ENCODE results near the gene TEX29.

TEX29 gene

DNA sequence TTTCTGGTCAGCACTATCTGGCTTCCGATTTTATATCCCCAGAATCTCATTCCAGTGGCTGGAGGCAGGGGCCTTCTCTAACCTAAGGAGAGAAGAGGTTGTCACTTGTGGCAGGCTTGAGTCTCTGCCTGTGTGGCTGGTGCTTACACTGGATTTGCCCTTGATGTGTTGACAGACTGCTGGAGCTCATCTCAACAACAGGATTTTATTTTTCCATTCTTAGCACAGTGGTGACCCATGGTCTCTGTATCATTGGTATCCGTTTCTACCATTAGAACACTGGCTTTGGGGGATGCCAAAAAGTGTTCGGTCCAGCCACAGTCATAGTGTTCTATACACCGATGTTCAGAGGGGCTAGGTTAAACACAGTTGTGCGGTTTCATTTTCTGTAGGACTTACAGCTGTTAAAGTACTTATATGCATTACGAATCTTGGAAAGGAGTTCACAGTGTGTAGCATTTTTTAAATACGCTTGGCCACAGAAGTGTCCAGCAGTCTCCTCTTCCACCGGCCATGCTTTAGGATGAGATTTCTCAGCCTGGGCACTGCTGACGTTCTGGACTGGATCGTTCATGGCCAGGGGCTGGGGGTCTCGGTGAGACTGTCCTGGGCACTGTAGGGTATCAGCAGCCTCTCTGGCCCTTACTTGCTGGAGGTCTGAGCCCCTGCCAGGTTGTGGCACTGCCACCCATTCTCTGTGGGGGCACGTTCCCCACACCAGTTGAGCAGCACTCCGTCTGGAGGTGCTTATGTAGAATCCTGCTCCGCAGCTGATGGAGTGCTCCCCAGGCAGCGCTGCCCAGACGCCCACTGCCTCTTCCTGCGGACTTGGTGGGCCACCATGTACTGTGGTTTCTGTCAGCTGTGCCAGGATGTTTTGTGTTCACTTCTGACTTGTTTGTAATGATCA lies 41.4 kb upstream of the TEX29 start (continued):
- TF ChIP-seq KLF7 (tag by site-specific recombination; IDR thresholded peaks at IDR 0.05; ENCODE audit: borderline replicate concordance) (no peak), ZBTB1 (tag by site-specific recombination; IDR thresholded peaks at IDR 0.05) (no peak), SCRT1 (tag by site-specific recombination; IDR thresholded peaks at IDR 0.05; ENCODE audit: borderline replicate concordance) (no peak)

DNA sequence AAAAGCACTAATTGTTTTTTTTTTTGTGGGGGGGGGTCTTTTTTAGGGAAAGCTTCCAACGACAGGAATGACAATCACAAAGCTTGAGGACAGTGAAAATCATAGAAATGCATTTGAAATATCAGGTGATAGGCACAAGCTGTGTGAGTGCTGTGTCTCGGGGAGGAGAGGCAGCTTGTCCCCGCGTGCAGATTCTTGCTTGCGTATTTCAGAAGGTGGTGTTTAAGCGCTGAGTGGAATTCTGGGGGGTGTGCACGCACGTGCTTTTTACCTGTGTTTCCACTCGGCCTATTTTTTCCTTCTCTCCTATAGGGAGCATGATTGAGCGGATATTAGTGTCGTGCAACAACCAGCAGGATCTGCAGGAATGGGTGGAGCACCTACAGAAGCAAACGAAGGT lies 40.2 kb upstream of the TEX29 start:
- H3K4me1 ChIP-seq (ENCODE audit: control insufficient read depth, insufficient read depth, low read length): no peaks in the 10 kb centered on the region
- TF ChIP-seq ZNF513 (tag by site-specific recombination; IDR thresholded peaks at IDR 0.05) (no peak), ZSCAN30 (tag by site-specific recombination; IDR thresholded peaks at IDR 0.05) (no peak), KLF16 (tag by site-specific recombination; IDR thresholded peaks at IDR 0.05) (no peak), PRDM1 (tag by site-specific recombination; IDR thresholded peaks at IDR 0.05) (no peak), KLF10 (tag by site-specific recombination; IDR thresholded peaks at IDR 0.05) (no peak), PRDM6 (tag by site-specific recombination; IDR thresholded peaks at IDR 0.05) (no peak), BCL11A (tag by site-specific recombination; IDR thresholded peaks at IDR 0.05; ENCODE audit: low read depth) (no peak), ZNF501 (tag by site-specific recombination; IDR thresholded peaks at IDR 0.05) (no peak)
- TF ChIP-seq, protein P1, sequence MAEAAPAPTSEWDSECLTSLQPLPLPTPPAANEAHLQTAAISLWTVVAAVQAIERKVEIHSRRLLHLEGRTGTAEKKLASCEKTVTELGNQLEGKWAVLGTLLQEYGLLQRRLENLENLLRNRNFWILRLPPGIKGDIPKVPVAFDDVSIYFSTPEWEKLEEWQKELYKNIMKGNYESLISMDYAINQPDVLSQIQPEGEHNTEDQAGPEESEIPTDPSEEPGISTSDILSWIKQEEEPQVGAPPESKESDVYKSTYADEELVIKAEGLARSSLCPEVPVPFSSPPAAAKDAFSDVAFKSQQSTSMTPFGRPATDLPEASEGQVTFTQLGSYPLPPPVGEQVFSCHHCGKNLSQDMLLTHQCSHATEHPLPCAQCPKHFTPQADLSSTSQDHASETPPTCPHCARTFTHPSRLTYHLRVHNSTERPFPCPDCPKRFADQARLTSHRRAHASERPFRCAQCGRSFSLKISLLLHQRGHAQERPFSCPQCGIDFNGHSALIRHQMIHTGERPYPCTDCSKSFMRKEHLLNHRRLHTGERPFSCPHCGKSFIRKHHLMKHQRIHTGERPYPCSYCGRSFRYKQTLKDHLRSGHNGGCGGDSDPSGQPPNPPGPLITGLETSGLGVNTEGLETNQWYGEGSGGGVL (tag by site-specific recombination; IDR thresholded peaks at IDR 0.05): no peak
- H3K27ac ChIP-seq (ENCODE audit: extremely low read depth, low read depth, low read length): no peak overlapping the region
- ChIA-PET POLR2A (no interaction called here), CTCF (interaction anchor here (1.3 kb wide), 1 partner anchor 28 kb away, joined by 3 read pairs; no protein-coding TSS in a partner anchor)
- H3K4me3 ChIP-seq (ENCODE audit: low read depth, low read length): no peak overlapping the region
- H3K9me3 ChIP-seq (ENCODE audit: control insufficient read depth, insufficient read depth, low read depth, low read length): no peaks in the 10 kb centered on the region
- peaks cover 0 to 75% of the 10 kb centered on the region in 2 experiments; a peak in 2 of 3 replicates for H3K36me3 ChIP-seq (ENCODE audit: control insufficient read depth in 2 of 2, insufficient read depth in 1 of 2, low read length in 2 of 2)

DNA sequence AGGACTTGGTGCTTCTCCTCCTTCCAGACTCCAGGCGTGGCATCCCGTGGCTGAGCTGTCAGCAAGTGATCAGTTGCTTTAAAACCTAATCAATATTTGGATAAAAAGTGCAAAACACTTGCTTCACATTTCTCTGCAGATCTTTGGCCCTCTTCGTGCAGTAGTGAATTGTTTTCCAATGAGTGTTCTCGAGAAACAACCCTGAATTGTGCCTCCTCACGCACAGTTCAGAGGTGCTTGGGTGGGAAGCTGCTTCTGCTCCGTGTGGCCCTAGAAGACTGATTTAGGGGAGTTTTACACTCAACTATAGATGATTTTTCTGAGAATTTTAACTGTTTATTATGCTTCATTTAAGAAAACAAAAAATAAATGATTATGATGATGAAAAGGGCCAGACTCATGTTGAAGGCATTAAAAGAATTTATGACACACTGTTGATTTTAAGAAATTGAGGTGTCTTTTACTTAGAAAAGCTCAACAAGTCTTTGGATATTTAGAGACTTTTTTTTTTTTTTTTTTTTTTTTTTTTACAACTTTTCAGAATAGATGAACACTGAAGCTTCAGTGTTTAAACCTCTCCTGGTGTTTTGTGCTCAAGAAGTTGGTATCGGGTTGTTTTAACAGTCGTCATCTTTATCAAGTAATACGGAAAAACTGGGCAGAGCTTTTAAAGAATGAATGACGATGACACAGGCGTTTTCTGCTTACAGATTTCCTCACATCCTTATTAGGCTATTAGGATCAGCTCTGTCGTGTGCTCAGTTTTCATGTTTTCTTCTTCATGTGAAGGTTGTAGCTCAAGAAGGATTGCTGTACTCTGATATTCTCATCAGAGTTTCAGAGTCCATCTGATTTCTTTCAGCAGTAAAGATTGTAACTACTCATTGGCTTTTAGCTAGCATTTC lies 39.5 kb upstream of the TEX29 start:
- Histone ChIP-seq H3K4me1 (ENCODE audit: control insufficient read depth, insufficient read depth, low read length) (no peaks in the 10 kb centered on the region), H3K36me3 (ENCODE audit: control insufficient read depth in 2 of 2, insufficient read depth in 1 of 2, low read length in 2 of 2) (peaks cover 0 to 75% of the 10 kb centered on the region in 2 experiments; a peak in 2 of 3 replicates), H3K9me3 (ENCODE audit: control insufficient read depth, insufficient read depth, low read depth, low read length) (no peaks in the 10 kb centered on the region), H3K4me3 (ENCODE audit: low read depth, low read length) (no peak overlapping the region), H3K27ac (ENCODE audit: extremely low read depth, low read depth, low read length) (no peak overlapping the region)
- ChIA-PET POLR2A (no interaction called here), CTCF (interaction anchor here (1.3 kb wide), 1 partner anchor 29 kb away, joined by 3 read pairs; no protein-coding TSS in a partner anchor)
- TF ChIP-seq ZSCAN18 (tag by site-specific recombination; IDR thresholded peaks at IDR 0.05) (no peak), ZNF37A (tag by site-specific recombination; IDR thresholded peaks at IDR 0.05) (no peak), ELK4 (IDR thresholded peaks at IDR 0.05; ENCODE audit: borderline replicate concordance, low read depth, low read length) (no peak), HOXD13 (CRISPR knock-in tag; IDR thresholded peaks at IDR 0.05; ENCODE audit: borderline replicate concordance) (no peak), ZNF146 (tag by site-specific recombination; IDR thresholded peaks at IDR 0.05) (no peak), ZNF701 (tag by site-specific recombination; IDR thresholded peaks at IDR 0.05) (no peak), ZNF239 (tag by site-specific recombination; IDR thresholded peaks at IDR 0.05) (no peak), ZNF623 (tag by site-specific recombination; IDR thresholded peaks at IDR 0.05) (no peak), ZBTB17 (tag by site-specific recombination; IDR thresholded peaks at IDR 0.05) (no peak)
- TF ChIP-seq, protein P2, sequence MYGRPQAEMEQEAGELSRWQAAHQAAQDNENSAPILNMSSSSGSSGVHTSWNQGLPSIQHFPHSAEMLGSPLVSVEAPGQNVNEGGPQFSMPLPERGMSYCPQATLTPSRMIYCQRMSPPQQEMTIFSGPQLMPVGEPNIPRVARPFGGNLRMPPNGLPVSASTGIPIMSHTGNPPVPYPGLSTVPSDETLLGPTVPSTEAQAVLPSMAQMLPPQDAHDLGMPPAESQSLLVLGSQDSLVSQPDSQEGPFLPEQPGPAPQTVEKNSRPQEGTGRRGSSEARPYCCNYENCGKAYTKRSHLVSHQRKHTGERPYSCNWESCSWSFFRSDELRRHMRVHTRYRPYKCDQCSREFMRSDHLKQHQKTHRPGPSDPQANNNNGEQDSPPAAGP (tag by site-specific recombination; IDR thresholded peaks at IDR 0.05): no peak
